Endothelial cell of umbilical vein (primary cell): ENCODE data around the gene MED27. TPM values are rescaled to one million over a fixed set of nuclear protein-coding genes. Genes with fewer than 3 reads are reported as not detected.

ENCODE experiments used
- BruUV-seq: library from RNA; stranded (reverse); fragments of 400-500 nt; replicated peaks from 2 replicates; lab custom pipeline; 2021; lab: Mats Ljungman, UMichigan
- CTCF ChIA-PET: fragments of 300-600, 350-600 bp; sonication (Branson Sonifier 250); formaldehyde crosslinking; loops from one replicate; lab custom pipeline; 2021; ENCODE audit warnings: antibody characterized with exemption, inconsistent platforms; lab: Charles Lee
- POLR2A ChIA-PET: fragments of 300-600, 350-600 bp; sonication (Branson Sonifier 250); formaldehyde crosslinking; loops from one replicate; lab custom pipeline; 2021; ENCODE audit warnings: antibody characterized with exemption, inconsistent platforms; lab: Charles Lee
- DNase-seq: peaks from one replicate; pipeline ENCODE4 v3.0.0-alpha.2; 2011; ENCODE audit warnings: low read depth, low spot score
- FAIRE-seq: peaks from 2 replicates; lab custom pipeline; 2011; peaks lifted over from hg19 to GRCh38; lab: Jason Lieb, UNC
- H2AFZ ChIP-seq: 2 replicates; pipeline ENCODE4 v1.6.0; 2012; ENCODE audit warnings: low read depth, low read length, control low read depth, inconsistent platforms
- H3K27ac ChIP-seq: 2 replicates; pipeline ENCODE4 v1.5.1; 2011; ENCODE audit warnings: low read depth, mild to moderate bottlenecking, control low read depth, low read length, moderate library complexity; ENCODE audit not compliant: insufficient read depth
- H3K27me3 ChIP-seq, 2 experiments: 2 replicates each; pipeline versions ENCODE4 v1.6.0 to v1.6.1; 2011; ENCODE audit warnings: low read length in 2 of 2, mixed read lengths in 1 of 2; ENCODE audit not compliant: control insufficient read depth in 2 of 2, insufficient read depth in 2 of 2
- H3K36me3 ChIP-seq, 2 experiments: 2 replicates in 1 of 2; 3 replicates in 1 of 2; pipeline ENCODE4 v1.5.1; 2011; ENCODE audit warnings: low read length in 2 of 2, mild to moderate bottlenecking in 1 of 2, moderate library complexity in 1 of 2; ENCODE audit not compliant: control insufficient read depth in 2 of 2, insufficient read depth in 2 of 2; ENCODE audit errors: extremely low read depth in 1 of 2
- H3K4me1 ChIP-seq: 3 replicates; pipeline ENCODE4 v1.5.1; 2011; ENCODE audit warnings: mild to moderate bottlenecking, low read length; ENCODE audit not compliant: control insufficient read depth, insufficient read depth; ENCODE audit errors: extremely low read depth
- H3K4me2 ChIP-seq: 2 replicates; pipeline ENCODE4 v1.6.1; 2011; ENCODE audit warnings: low read length, control low read depth, mixed read lengths; ENCODE audit not compliant: insufficient read depth
- H3K4me3 ChIP-seq, 3 experiments: fragments of 200-600 bp in 1 of 3; sonication (generic), shearing (Covaris generic) in 1 of 3; replicated peaks in 1 of 3; 2 replicates each; pipeline ENCODE4 v1.5.1; 2011 to 2016; ENCODE audit warnings: control low read depth in 3 of 3, low read length in 3 of 3, mild to moderate bottlenecking in 2 of 3, inconsistent platforms in 1 of 3, low read depth in 1 of 3, moderate library complexity in 1 of 3; ENCODE audit not compliant: insufficient read depth in 1 of 3
- H3K79me2 ChIP-seq: 2 replicates; pipeline ENCODE4 v1.6.0; 2012; ENCODE audit warnings: low read length, inconsistent platforms; ENCODE audit not compliant: control insufficient read depth, insufficient read depth
- H3K9ac ChIP-seq: replicated peaks from 2 replicates; pipeline ENCODE3; 2011; ENCODE audit warnings: low read length, control low read depth; ENCODE audit not compliant: insufficient read depth; ENCODE audit errors: extremely low read depth
- H3K9me1 ChIP-seq: replicated peaks from 3 replicates; pipeline ENCODE4 v1.6.0; 2011; ENCODE audit warnings: mild to moderate bottlenecking, low read length; ENCODE audit not compliant: control insufficient read depth, insufficient read depth; ENCODE audit errors: extremely low read depth
- H3K9me3 ChIP-seq: replicated peaks from 2 replicates; pipeline ENCODE4 v1.5.1; 2012; ENCODE audit warnings: low read length, inconsistent platforms; ENCODE audit not compliant: control insufficient read depth, insufficient read depth
- H4K20me1 ChIP-seq: replicated peaks from 2 replicates; pipeline ENCODE3; 2011; ENCODE audit warnings: mild to moderate bottlenecking, low read length; ENCODE audit not compliant: control insufficient read depth, insufficient read depth; ENCODE audit errors: extremely low read depth
- CTCF ChIP-seq, 2 donors: IDR thresholded peaks; 1 replicate in 1 of 2; 2 replicates in 1 of 2; pipeline ENCODE4 v1.5.1; 2011; ENCODE audit warnings: low read length in 2 of 2, mild to moderate bottlenecking in 2 of 2, moderate library complexity in 2 of 2, control low read depth in 1 of 2, inconsistent platforms in 1 of 2, low read depth in 1 of 2; ENCODE audit not compliant: insufficient read depth in 1 of 2; ENCODE audit errors: extremely low read depth in 1 of 2
- EZH2 ChIP-seq: IDR thresholded peaks from 2 replicates; pipeline ENCODE4 v1.6.1; 2012; ENCODE audit warnings: borderline replicate concordance, low read depth, mild to moderate bottlenecking, moderate library complexity, low read length, inconsistent platforms; ENCODE audit not compliant: severe bottlenecking
- FOS ChIP-seq: IDR thresholded peaks from 2 replicates; pipeline ENCODE4 v1.6.1; 2011; ENCODE audit warnings: mild to moderate bottlenecking, low read length, moderate library complexity, borderline replicate concordance; ENCODE audit not compliant: insufficient read depth
- GATA2 ChIP-seq: IDR thresholded peaks from 2 replicates; pipeline ENCODE4 v1.7.0; 2011; ENCODE audit warnings: low read depth, mild to moderate bottlenecking, moderate library complexity, mixed read lengths, low read length; ENCODE audit not compliant: insufficient read length, insufficient read depth
- JUN ChIP-seq: IDR thresholded peaks from 2 replicates; pipeline ENCODE4 v1.6.1; 2011; ENCODE audit warnings: borderline replicate concordance, low read depth; ENCODE audit not compliant: insufficient read length, insufficient read depth
- MAX ChIP-seq: IDR thresholded peaks from 2 replicates; pipeline ENCODE4 v1.6.1; 2011; ENCODE audit not compliant: insufficient read depth, insufficient read length
- MYC ChIP-seq: IDR thresholded peaks from one replicate; pipeline ENCODE4 v1.6.1; 2011; ENCODE audit warnings: mild to moderate bottlenecking, low read depth, low read length
- POLR2A ChIP-seq: IDR thresholded peaks from 2 replicates; pipeline ENCODE4 v1.6.1; 2012; ENCODE audit warnings: low read depth, mild to moderate bottlenecking, control low read depth, low read length
- POLR2AphosphoS5 ChIP-seq: IDR thresholded peaks from 2 replicates; pipeline ENCODE4 v1.6.1; 2012; ENCODE audit warnings: low read depth, mild to moderate bottlenecking, control low read depth, low read length, moderate library complexity; ENCODE audit not compliant: insufficient read depth
- dilution Hi-C: fragments of 300-500 bp; cut with MboI; formaldehyde crosslinking; loops from one replicate; pipeline ENCODE4 v1.15.0; 2019; ENCODE audit warnings: low sequenced_read_pairs; ENCODE audit not compliant: extremely low pct_ligation_motif_present
- intact Hi-C: fragments of 100-400 bp; cut with micrococcal nuclease; formaldehyde crosslinking; loops from one replicate; pipeline ENCODE4 v1.10.0; 2022
- polyA plus RNA-seq, 4 experiments: library from polyadenylated mRNA; depleted of rRNA in 3 of 4; stranded (reverse) in 3 of 4; unstranded in 1 of 4; fragments of >200 nt; gene quantifications; 2 replicates each; pipeline versions ENCODE4 v1.2.1 to v1.2.3, GENCODE V29; 2011 to 2012; ENCODE audit warnings: missing spikeins in 1 of 4
- total RNA-seq: library from RNA; stranded (reverse); gene quantifications from 2 replicates; pipeline ENCODE4 v1.2.3, GENCODE V29; 2021

MED27 gene
- total and polyA plus RNA-seq, 2 donors (not counting 3 experiments of a cell fraction or from before 2014, with no cell fraction given), result 27.9 to 47.8 TPM

GRCh38 chr9:132068605-132069004, 11.1 kb downstream of the MED27 start:
- Histone ChIP-seq H4K20me1 (no peaks in the 10 kb centered on the region), H3K27me3 (no peaks in the 10 kb centered on the region), H3K4me1 (no peaks in the 10 kb centered on the region), H2AFZ (no peak overlapping the region), H3K9me3 (no peaks in the 10 kb centered on the region), H3K9me1 (no peaks in the 10 kb centered on the region), H3K4me2 (no peak overlapping the region), H3K27ac (no peak overlapping the region), H3K36me3 (peaks cover 0 to 8% of the 10 kb centered on the region in 2 experiments), H3K79me2 (peaks cover 29% of the 10 kb centered on the region), H3K9ac (no peak overlapping the region), H3K4me3 (no peak overlapping the region)
- POLR2A ChIA-PET, result no interaction called here
- CTCF ChIA-PET, result no interaction called here
- TF ChIP-seq JUN (no peak), MAX (no peak), POLR2AphosphoS5 (no peak), EZH2 (no peak), FOS (no peak), CTCF (IDR thresholded peaks at IDR 0.05; ENCODE audit: extremely low read depth in 1 of 2, insufficient read depth in 1 of 2, low read depth in 1 of 2, low read length in 2 of 2) (no peak), POLR2A (no peak), MYC (no peak), GATA2 (no peak)
- dilution Hi-C loops (no loop called here), intact Hi-C loops (no loop called here)
- FAIRE-seq, result no peak
- BruUV-seq, result no TSS peak
- DNase-seq, result no peak
